ENCODE data around the gene PTGES2. TPM values are rescaled to one million over a fixed set of nuclear protein-coding genes. Genes with fewer than 3 reads are reported as not detected.
A peak's percentile ranks its signal among the peaks of the same experiment; 100 is the strongest.

The PTGES2 gene
- polyA plus RNA-seq, 1 donor: 59.1 TPM

DNA sequence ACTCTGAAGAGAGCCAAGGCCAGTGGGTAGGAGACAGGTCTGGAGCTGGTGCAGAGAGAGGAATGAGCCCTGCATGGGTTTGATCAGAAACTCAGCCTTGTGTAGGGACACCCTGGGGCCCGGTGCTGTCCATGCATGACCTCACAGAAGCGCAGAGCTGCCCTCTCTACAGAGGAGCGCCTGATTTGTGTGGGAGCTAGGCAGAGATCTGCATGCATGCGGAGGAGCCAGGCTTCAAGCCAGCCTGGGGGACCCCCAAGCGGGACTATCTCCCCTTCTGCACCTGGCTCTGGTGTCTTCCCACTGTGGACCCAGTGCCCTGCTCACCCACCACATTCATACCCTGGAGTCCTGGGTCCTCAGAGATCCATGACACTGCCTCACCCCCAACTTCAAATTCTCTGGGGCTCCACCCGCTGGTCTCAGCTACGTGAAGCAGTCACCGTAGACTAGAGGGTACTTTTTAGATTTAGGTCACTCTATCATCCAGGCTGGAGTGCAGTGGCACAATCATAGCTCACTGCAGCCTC lies 19.1 kb upstream of the PTGES2 start:
- DNase-seq: no peak

GRCh38 chr9:128145951-128146351 lies 18.4 kb upstream of the PTGES2 start:
- H3K4me1 ChIP-seq (ENCODE audit: control insufficient read depth, insufficient read depth, low read length): peaks cover 38% of the 10 kb centered on the region
- no peaks in the 10 kb centered on the region for H3K27me3 ChIP-seq (ENCODE audit: control insufficient read depth, insufficient read depth, low read length)
- H3K36me3 ChIP-seq (ENCODE audit: control insufficient read depth, insufficient read depth, low read length): no peaks in the 10 kb centered on the region
- no peak overlapping the region for H3K27ac ChIP-seq (ENCODE audit: low read length)
- WGBS (ENCODE audit: insufficient coverage, low lambda C conversion rate): no CpG with 5 or more reads among the region's 13 CpGs
- H3K4me3 ChIP-seq (ENCODE audit: low read length): no peak overlapping the region
- DNase-seq: no peak
- H3K9me3 ChIP-seq (ENCODE audit: control insufficient read depth, low read depth, low read length): no peaks in the 10 kb centered on the region

More for the DNA sequence above, 19.1 kb upstream of the PTGES2 start:
- no peaks in the 10 kb centered on the region for H3K27me3 ChIP-seq (ENCODE audit: control insufficient read depth, insufficient read depth, low read length)
- H3K36me3 ChIP-seq (ENCODE audit: control insufficient read depth, insufficient read depth, low read length): no peaks in the 10 kb centered on the region
- WGBS (ENCODE audit: insufficient coverage, low lambda C conversion rate): no CpG with 5 or more reads among the region's 8 CpGs
- peaks cover 39% of the 10 kb centered on the region for H3K4me1 ChIP-seq (ENCODE audit: control insufficient read depth, insufficient read depth, low read length)
- no peak overlapping the region for H3K4me3 ChIP-seq (ENCODE audit: low read length)
- H3K9me3 ChIP-seq (ENCODE audit: control insufficient read depth, low read depth, low read length): no peaks in the 10 kb centered on the region
- no peak overlapping the region for H3K27ac ChIP-seq (ENCODE audit: low read length)

- no peaks in the 10 kb centered on the region for H3K9me3 ChIP-seq (ENCODE audit: control insufficient read depth, low read depth, low read length)
- WGBS (ENCODE audit: insufficient coverage, low lambda C conversion rate): no CpG with 5 or more reads among the region's 8 CpGs
- no peak overlapping the region for H3K4me3 ChIP-seq (ENCODE audit: low read length)
- DNase-seq: no peak
- H3K36me3 ChIP-seq (ENCODE audit: control insufficient read depth, insufficient read depth, low read length): no peaks in the 10 kb centered on the region
- peaks cover 35% of the 10 kb centered on the region for H3K4me1 ChIP-seq (ENCODE audit: control insufficient read depth, insufficient read depth, low read length)
- no peak overlapping the region for H3K27ac ChIP-seq (ENCODE audit: low read length)
- no peaks in the 10 kb centered on the region for H3K27me3 ChIP-seq (ENCODE audit: control insufficient read depth, insufficient read depth, low read length)
Measured at GRCh38 chr9:128145536-128145935, 18.0 kb upstream of the PTGES2 start.

- H3K36me3 ChIP-seq (ENCODE audit: control insufficient read depth, insufficient read depth, low read length): no peaks in the 10 kb centered on the region
- no CpG with 5 or more reads among the region's 22 CpGs for WGBS (ENCODE audit: insufficient coverage, low lambda C conversion rate)
- peaks cover 33% of the 10 kb centered on the region for H3K4me1 ChIP-seq (ENCODE audit: control insufficient read depth, insufficient read depth, low read length)
- DNase-seq: no peak
- no peak overlapping the region for H3K27ac ChIP-seq (ENCODE audit: low read length)
- H3K4me3 ChIP-seq (ENCODE audit: low read length): no peak overlapping the region
- no peaks in the 10 kb centered on the region for H3K27me3 ChIP-seq (ENCODE audit: control insufficient read depth, insufficient read depth, low read length)
- H3K9me3 ChIP-seq (ENCODE audit: control insufficient read depth, low read depth, low read length): no peaks in the 10 kb centered on the region
Measured at GRCh38 chr9:128144239-128145181, 17.0 kb upstream of the PTGES2 start.

DNA sequence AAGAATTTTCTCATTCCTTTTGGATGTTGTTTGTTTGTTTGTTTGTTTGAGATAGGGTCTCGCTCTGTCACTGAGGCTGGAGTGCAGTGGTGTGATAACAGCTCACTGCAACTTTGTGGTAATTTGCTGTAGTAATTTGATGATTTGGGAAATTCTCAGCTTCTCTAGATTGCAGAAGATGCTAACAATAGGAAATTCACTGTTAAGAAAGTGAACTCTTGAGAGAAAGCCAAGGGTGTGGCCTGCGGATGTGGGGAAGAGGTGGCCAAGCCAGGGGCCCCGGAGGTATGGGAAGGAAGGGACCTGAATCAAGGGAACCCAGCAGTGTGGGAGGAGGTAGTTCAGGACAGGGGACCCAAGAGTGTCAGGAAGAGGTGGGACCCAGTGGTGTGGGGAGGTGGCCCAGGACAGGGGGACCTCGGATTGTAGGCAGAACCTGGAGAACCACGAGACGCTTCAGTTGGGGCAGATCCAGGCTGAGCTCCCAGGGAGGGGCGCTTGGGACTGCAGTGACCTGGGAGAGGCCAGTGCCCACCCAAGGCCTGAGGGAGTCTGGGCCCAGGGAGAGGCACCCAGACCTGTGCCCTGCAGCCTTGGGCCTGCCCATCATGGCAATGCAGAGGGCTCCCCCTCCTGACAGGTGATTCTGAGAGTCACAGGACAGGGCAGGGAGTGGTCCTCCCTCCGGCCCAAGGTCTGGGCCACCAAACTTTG lies 16.2 kb upstream of the PTGES2 start:
- no peak overlapping the region for H3K27ac ChIP-seq (ENCODE audit: low read length)
- H3K4me3 ChIP-seq (ENCODE audit: low read length): no peak overlapping the region
- DNase-seq: no peak
- H3K36me3 ChIP-seq (ENCODE audit: control insufficient read depth, insufficient read depth, low read length): no peaks in the 10 kb centered on the region
- H3K9me3 ChIP-seq (ENCODE audit: control insufficient read depth, low read depth, low read length): no peaks in the 10 kb centered on the region
- no peaks in the 10 kb centered on the region for H3K27me3 ChIP-seq (ENCODE audit: control insufficient read depth, insufficient read depth, low read length)
- WGBS (ENCODE audit: insufficient coverage, low lambda C conversion rate): 100% methylated on average over 1 of the region's 8 CpGs
- H3K4me1 ChIP-seq (ENCODE audit: control insufficient read depth, insufficient read depth, low read length): peaks cover 24% of the 10 kb centered on the region

DNA sequence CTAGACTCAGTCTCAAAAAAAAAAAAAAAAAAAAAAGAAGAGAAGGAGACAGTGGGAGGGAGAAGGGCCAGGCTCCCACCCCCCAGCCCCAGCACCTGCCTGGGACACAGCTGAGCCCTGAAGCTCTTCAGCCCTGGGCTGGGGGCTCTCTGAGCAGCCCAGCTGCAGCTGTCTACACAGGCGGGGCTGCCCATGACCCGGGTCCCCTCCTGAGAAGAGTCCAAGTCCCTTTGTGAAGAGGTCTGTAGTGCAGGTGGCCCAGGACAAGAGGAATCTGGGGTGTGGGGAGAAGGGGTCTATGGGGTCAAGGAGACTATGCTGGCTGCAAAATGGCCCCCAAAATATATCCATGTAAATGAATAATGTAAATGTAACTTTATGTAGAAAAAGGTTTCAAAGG lies 15.1 kb upstream of the PTGES2 start:
- Histone ChIP-seq H3K4me1 (ENCODE audit: control insufficient read depth, insufficient read depth, low read length) (peaks cover 18% of the 10 kb centered on the region), H3K4me3 (ENCODE audit: low read length) (no peak overlapping the region), H3K9me3 (ENCODE audit: control insufficient read depth, low read depth, low read length) (no peaks in the 10 kb centered on the region), H3K27me3 (ENCODE audit: control insufficient read depth, insufficient read depth, low read length) (no peaks in the 10 kb centered on the region), H3K27ac (ENCODE audit: low read length) (no peak overlapping the region), H3K36me3 (ENCODE audit: control insufficient read depth, insufficient read depth, low read length) (no peaks in the 10 kb centered on the region)
- DNase-seq: no peak
- WGBS (ENCODE audit: insufficient coverage, low lambda C conversion rate): no CpG with 5 or more reads among the region's 2 CpGs

DNA sequence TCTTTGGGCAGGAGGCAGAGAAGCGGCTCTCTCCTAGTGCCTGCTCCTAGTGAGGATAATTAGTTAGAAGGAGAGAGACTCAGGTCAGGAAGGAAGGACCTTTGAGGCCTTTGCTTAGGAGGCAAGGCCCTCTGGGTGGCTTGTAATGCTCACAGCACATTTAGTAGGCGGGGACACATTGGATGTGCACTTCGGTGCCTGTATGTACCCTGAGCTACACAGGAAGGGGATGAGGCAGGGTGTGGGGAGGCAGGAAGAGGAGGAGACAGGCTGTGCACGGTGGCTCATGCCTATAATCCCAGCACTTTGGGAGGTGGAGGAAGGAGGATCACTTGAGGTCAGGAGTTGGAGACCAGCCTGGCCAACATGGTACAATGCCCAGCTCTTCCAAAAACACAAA lies 14.5 kb upstream of the PTGES2 start:
- H3K27me3 ChIP-seq (ENCODE audit: control insufficient read depth, insufficient read depth, low read length): no peaks in the 10 kb centered on the region
- no peak overlapping the region for H3K27ac ChIP-seq (ENCODE audit: low read length)
- H3K4me1 ChIP-seq (ENCODE audit: control insufficient read depth, insufficient read depth, low read length): peaks cover 18% of the 10 kb centered on the region
- no peaks in the 10 kb centered on the region for H3K9me3 ChIP-seq (ENCODE audit: control insufficient read depth, low read depth, low read length)
- no peak overlapping the region for H3K4me3 ChIP-seq (ENCODE audit: low read length)
- no peak for DNase-seq
- H3K36me3 ChIP-seq (ENCODE audit: control insufficient read depth, insufficient read depth, low read length): no peaks in the 10 kb centered on the region
- no CpG with 5 or more reads among the region's 4 CpGs for WGBS (ENCODE audit: insufficient coverage, low lambda C conversion rate)

DNA sequence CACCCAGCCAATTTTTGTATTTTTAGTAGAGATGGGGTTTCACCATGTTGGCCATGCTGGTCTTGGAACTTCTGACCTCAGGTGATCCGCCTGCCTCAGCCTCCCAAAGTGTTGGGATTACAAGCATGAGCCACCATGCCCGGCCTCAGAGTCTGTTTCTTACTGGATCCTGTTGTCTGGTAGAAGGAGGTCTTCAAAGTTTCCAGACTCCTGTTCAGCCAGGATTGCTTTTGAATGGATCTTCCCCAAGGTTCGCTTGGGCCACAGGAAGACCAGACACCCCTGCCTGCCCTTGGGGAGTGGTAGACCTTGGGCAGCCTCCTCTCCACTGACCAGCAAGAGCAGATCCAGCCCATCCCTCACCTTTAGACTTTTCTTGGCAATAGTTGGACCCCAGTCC lies 14.1 kb upstream of the PTGES2 start:
- H3K4me1 ChIP-seq (ENCODE audit: control insufficient read depth, insufficient read depth, low read length): peaks cover 18% of the 10 kb centered on the region
- WGBS (ENCODE audit: insufficient coverage, low lambda C conversion rate): no CpG with 5 or more reads among the region's 3 CpGs
- no peak overlapping the region for H3K27ac ChIP-seq (ENCODE audit: low read length)
- H3K36me3 ChIP-seq (ENCODE audit: control insufficient read depth, insufficient read depth, low read length): no peaks in the 10 kb centered on the region
- H3K4me3 ChIP-seq (ENCODE audit: low read length): no peak overlapping the region
- no peaks in the 10 kb centered on the region for H3K27me3 ChIP-seq (ENCODE audit: control insufficient read depth, insufficient read depth, low read length)
- DNase-seq: no peak
- H3K9me3 ChIP-seq (ENCODE audit: control insufficient read depth, low read depth, low read length): no peaks in the 10 kb centered on the region

- Histone ChIP-seq H3K4me1 (ENCODE audit: control insufficient read depth, insufficient read depth, low read length) (peaks cover 7% of the 10 kb centered on the region), H3K36me3 (ENCODE audit: control insufficient read depth, insufficient read depth, low read length) (no peaks in the 10 kb centered on the region), H3K27me3 (ENCODE audit: control insufficient read depth, insufficient read depth, low read length) (no peaks in the 10 kb centered on the region), H3K27ac (ENCODE audit: low read length) (no peak overlapping the region), H3K4me3 (ENCODE audit: low read length) (peak overlapping the region; percentile 33), H3K9me3 (ENCODE audit: control insufficient read depth, low read depth, low read length) (no peaks in the 10 kb centered on the region)
- no peak for DNase-seq
- no CpG with 5 or more reads among the region's 16 CpGs for WGBS (ENCODE audit: insufficient coverage, low lambda C conversion rate)
Measured at GRCh38 chr9:128139621-128140020, 12.1 kb upstream of the PTGES2 start.

DNA sequence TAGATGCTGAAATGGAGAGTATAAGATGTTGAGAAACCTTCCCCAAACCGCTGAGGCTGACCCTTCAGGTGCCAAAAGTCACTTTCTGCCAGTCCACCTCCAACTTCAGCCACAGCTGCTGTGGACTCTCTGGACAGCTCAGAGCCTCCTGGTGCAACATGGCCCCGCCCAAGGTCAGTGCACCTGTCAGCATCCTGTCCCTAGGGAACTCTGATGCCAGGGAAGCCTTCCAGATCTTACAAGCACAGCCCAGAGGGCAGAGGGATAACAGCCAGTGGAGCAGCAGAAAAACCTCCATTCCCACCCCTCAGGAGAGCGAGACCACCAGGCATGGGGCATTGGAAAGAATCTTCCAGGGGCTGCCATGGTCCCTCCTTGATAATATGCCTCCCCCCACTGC lies 10.5 kb upstream of the PTGES2 start:
- DNase-seq: no peak

More for the DNA sequence above, 10.5 kb upstream of the PTGES2 start:
- Histone ChIP-seq H3K4me1 (ENCODE audit: control insufficient read depth, insufficient read depth, low read length) (peaks cover 7% of the 10 kb centered on the region), H3K36me3 (ENCODE audit: control insufficient read depth, insufficient read depth, low read length) (no peaks in the 10 kb centered on the region), H3K27me3 (ENCODE audit: control insufficient read depth, insufficient read depth, low read length) (no peaks in the 10 kb centered on the region), H3K9me3 (ENCODE audit: control insufficient read depth, low read depth, low read length) (no peaks in the 10 kb centered on the region), H3K4me3 (ENCODE audit: low read length) (no peak overlapping the region), H3K27ac (ENCODE audit: low read length) (no peak overlapping the region)
- WGBS (ENCODE audit: insufficient coverage, low lambda C conversion rate): no CpG with 5 or more reads among the region's 3 CpGs

Data from large intestine (tissue), 3 donors.